HG03521 (cell line): ENCODE results near the gene KL.

Experiments
- ATAC-seq: cut with Tn5 transposase; IDR thresholded peaks from one replicate; pipeline ENCODE4 v1.9.1; 2021; ENCODE audit warnings: mild to moderate bottlenecking, moderate library complexity; ENCODE audit not compliant: unreplicated experiment

KL gene

GRCh38 chr13:33003458-33004019, 12.7 kb upstream of the KL start:
- ATAC-seq: no peak

- ATAC-seq: no peak
Observed at GRCh38 chr13:33004511-33004910, 11.7 kb upstream of the KL start.

GRCh38 chr13:33006134-33006533, 10.1 kb upstream of the KL start:
- ATAC-seq: no peak

- no peak for ATAC-seq
Observed at GRCh38 chr13:33006638-33007037, 9.6 kb upstream of the KL start.

- no peak for ATAC-seq
Observed at GRCh38 chr13:33007237-33007636, 9.0 kb upstream of the KL start.

GRCh38 chr13:33007950-33008349, 8.3 kb upstream of the KL start:
- ATAC-seq: no peak

GRCh38 chr13:33008946-33009722, 7.1 kb upstream of the KL start:
- ATAC-seq: no peak

GRCh38 chr13:33011828-33012470, 4.3 kb upstream of the KL start:
- no peak for ATAC-seq

- ATAC-seq: no peak
Observed at GRCh38 chr13:33014291-33014690, 1.9 kb upstream of the KL start.

GRCh38 chr13:33015241-33015668, 968 bp upstream of the KL start:
- ATAC-seq: no peak

- no peak for ATAC-seq
Observed at GRCh38 chr13:33015791-33016323, 366 bp upstream of the KL start.

GRCh38 chr13:33017323-33017929, 1.2 kb downstream of the KL start:
- ATAC-seq: peak; percentile 66

- ATAC-seq: no peak
Observed at GRCh38 chr13:33018886-33019285, 2.7 kb downstream of the KL start.

GRCh38 chr13:33022986-33023385, 6.8 kb downstream of the KL start:
- no peak for ATAC-seq

GRCh38 chr13:33025220-33025744, 9.1 kb downstream of the KL start:
- ATAC-seq: no peak

- no peak for ATAC-seq
Observed at GRCh38 chr13:33026489-33027152, 10.4 kb downstream of the KL start.

GRCh38 chr13:33028620-33029019, 12.4 kb downstream of the KL start:
- no peak for ATAC-seq

GRCh38 chr13:33031277-33031676, 15.1 kb downstream of the KL start:
- ATAC-seq: no peak

- no peak for ATAC-seq
Observed at GRCh38 chr13:33032037-33032625, 15.9 kb downstream of the KL start.

GRCh38 chr13:33033051-33033812, 17.0 kb downstream of the KL start:
- peak; percentile 64 for ATAC-seq
